HG03196 (cell line): ENCODE data around the gene ZFP36L2.
"Not testable (repeated sequence)": the region's sequence is repeated elsewhere in the genome, so short reads cannot be mapped to it uniquely, and the experiment has no call there.

Source experiments
- ATAC-seq: cut with Tn5 transposase; IDR thresholded peaks from one replicate; pipeline ENCODE4 v1.9.1; 2021; ENCODE audit not compliant: unreplicated experiment

The ZFP36L2 gene

GRCh38 chr2:43190311-43191052 is 35.9 kb downstream of the ZFP36L2 start:
- no peak for ATAC-seq

- ATAC-seq: not testable (repeated sequence)
Measured at GRCh38 chr2:43189861-43190260, 36.5 kb downstream of the ZFP36L2 start.

GRCh38 chr2:43188561-43189386 is 37.6 kb downstream of the ZFP36L2 start:
- no peak for ATAC-seq

- no peak for ATAC-seq
Measured at GRCh38 chr2:43186679-43187374, 39.6 kb downstream of the ZFP36L2 start.

- ATAC-seq: no peak
Measured at GRCh38 chr2:43186321-43186678, 40.1 kb downstream of the ZFP36L2 start.

- no peak for ATAC-seq
Measured at GRCh38 chr2:43185146-43185545, 41.3 kb downstream of the ZFP36L2 start.

GRCh38 chr2:43184339-43184895 is 42.0 kb downstream of the ZFP36L2 start:
- no peak for ATAC-seq

- ATAC-seq: no peak
Measured at GRCh38 chr2:43183743-43184142, 42.7 kb downstream of the ZFP36L2 start.

- no peak for ATAC-seq
Measured at GRCh38 chr2:43180897-43181296, 45.5 kb downstream of the ZFP36L2 start.

- no peak for ATAC-seq
Measured at GRCh38 chr2:43179942-43180341, 46.5 kb downstream of the ZFP36L2 start.

GRCh38 chr2:43178602-43179542 is 47.5 kb downstream of the ZFP36L2 start:
- ATAC-seq: no peak

- ATAC-seq: no peak
Measured at GRCh38 chr2:43178055-43178598, 48.3 kb downstream of the ZFP36L2 start.

- ATAC-seq: no peak
Measured at GRCh38 chr2:43176449-43176848, 50.0 kb downstream of the ZFP36L2 start.

GRCh38 chr2:43175876-43176275 is 50.5 kb downstream of the ZFP36L2 start:
- no peak for ATAC-seq

- no peak for ATAC-seq
Measured at GRCh38 chr2:43175020-43175441, 51.4 kb downstream of the ZFP36L2 start.

GRCh38 chr2:43174368-43174916 is 52.0 kb downstream of the ZFP36L2 start:
- ATAC-seq: peak; percentile 77
